GM23248 (cell line): ENCODE data around the gene S100A1. TPM values are rescaled to one million over a fixed set of nuclear protein-coding genes. Genes with fewer than 3 reads are reported as not detected.

Source experiments
- DNase-seq: peaks from one replicate; pipeline ENCODE4 v3.0.0-alpha.2; 2015
- H2AFZ ChIP-seq: fragments of 200-600 bp; sonication (generic); 2 replicates; pipeline ENCODE4 v1.6.1; 2016; ENCODE audit warnings: antibody characterized with exemption
- H3F3A ChIP-seq: fragments of 200-600 bp; sonication (generic); 2 replicates; pipeline ENCODE4 v1.6.1; 2016; ENCODE audit warnings: mild to moderate bottlenecking, antibody characterized with exemption, mixed run types; ENCODE audit not compliant: insufficient read depth
- H3K27ac ChIP-seq: fragments of 200-600 bp; sonication (generic); 2 replicates; pipeline ENCODE4 v1.5.1; 2016; ENCODE audit warnings: mild to moderate bottlenecking
- H3K27me3 ChIP-seq: fragments of 200-600 bp; sonication (generic); replicated peaks from 2 replicates; pipeline ENCODE4 v1.6.1; 2016; ENCODE audit warnings: mild to moderate bottlenecking; ENCODE audit not compliant: insufficient read depth
- H3K36me3 ChIP-seq: fragments of 200-600 bp; sonication (generic); 2 replicates; pipeline ENCODE4 v1.6.1; 2016; ENCODE audit warnings: low read depth, mild to moderate bottlenecking
- H3K4me1 ChIP-seq: fragments of 200-600 bp; sonication (generic); 2 replicates; pipeline ENCODE4 v1.6.1; 2016; ENCODE audit warnings: mild to moderate bottlenecking; ENCODE audit not compliant: insufficient read depth
- H3K4me2 ChIP-seq: fragments of 200-600 bp; sonication (generic); one replicate; pipeline ENCODE4 v1.6.1; 2016; ENCODE audit warnings: mild to moderate bottlenecking; ENCODE audit not compliant: unreplicated experiment
- H3K4me3 ChIP-seq: fragments of 200-600 bp; sonication (generic); 2 replicates; pipeline ENCODE4 v1.5.1; 2016; ENCODE audit warnings: mild to moderate bottlenecking
- H3K79me2 ChIP-seq: fragments of 200-600 bp; sonication (generic); 2 replicates; pipeline ENCODE4 v1.6.1; 2016; ENCODE audit warnings: mild to moderate bottlenecking; ENCODE audit not compliant: insufficient read depth
- H3K9ac ChIP-seq: fragments of 200-600 bp; sonication (generic); 2 replicates; pipeline ENCODE4 v1.6.1; 2016; ENCODE audit warnings: mild to moderate bottlenecking
- H3K9me2 ChIP-seq: fragments of 200-600 bp; sonication (generic); 2 replicates; pipeline ENCODE4 v1.6.1; 2016; ENCODE audit warnings: mixed run types, mild to moderate bottlenecking, moderate library complexity; ENCODE audit not compliant: insufficient read depth
- H3K9me3 ChIP-seq: fragments of 200-600 bp; sonication (generic); one replicate; pipeline ENCODE4 v1.6.1; 2017; ENCODE audit warnings: low read depth
- H4K20me1 ChIP-seq: fragments of 200-600 bp; sonication (generic); 2 replicates; pipeline ENCODE4 v1.6.0; 2016; ENCODE audit not compliant: insufficient read depth
- EZH2 ChIP-seq: fragments of 200-600 bp; sonication (generic); IDR thresholded peaks from 2 replicates; pipeline ENCODE4 v1.6.1; 2018; ENCODE audit warnings: antibody characterized with exemption, mild to moderate bottlenecking; ENCODE audit not compliant: insufficient read depth, poor library complexity, severe bottlenecking
- EZH2phosphoT487 ChIP-seq: fragments of 200-600 bp; sonication (generic); IDR thresholded peaks from 2 replicates; pipeline ENCODE4 v1.6.1; 2018; ENCODE audit warnings: antibody characterized with exemption, moderate library complexity, mild to moderate bottlenecking, low read depth; ENCODE audit not compliant: insufficient read depth
- WGBS, 2 experiments: methylation state at CpG; one replicate each; pipeline ENCODE4 v1.1.6; 2015 to 2017; ENCODE audit warnings: low lambda C conversion rate in 2 of 2, low coverage in 1 of 2; ENCODE audit errors: missing lambda C conversion rate in 2 of 2; 5-methylcytosine and 5-hydroxymethylcytosine counted together
- in situ Hi-C: fragments of 300-500 bp; cut with MboI; formaldehyde crosslinking; loops from 2 replicates; pipeline ENCODE4 v1.15.0; 2020
- polyA plus RNA-seq: library from polyadenylated mRNA; unstranded; fragments of >200 nt; fragmentation: Nextera tagmentation; extraction: Ambion mirVana; gene quantifications from 2 replicates; pipeline ENCODE4 v1.2.1, GENCODE V29; 2016
- total RNA-seq: library from RNA; depleted of rRNA; stranded (reverse); fragments of >200 nt; shearing (Covaris generic); gene quantifications from 2 replicates; pipeline ENCODE4 v1.2.3, GENCODE V29; 2014

Gene S100A1
- total and polyA plus RNA-seq, 2 experiments from 2014 or later = 0.30 TPM; not detected in 1

- H3K9me2 ChIP-seq = no peaks in the 10 kb centered on the region
- H3K4me2 ChIP-seq = no peak overlapping the region
- H3K9me3 ChIP-seq = no peaks in the 10 kb centered on the region
- H3F3A ChIP-seq = peaks cover 75% of the 10 kb centered on the region
- H3K36me3 ChIP-seq = peaks cover 22% of the 10 kb centered on the region
- H3K4me3 ChIP-seq = no peak overlapping the region
- TF ChIP-seq EZH2 (no peak), EZH2phosphoT487 (no peak)
- DNase-seq = no peak
- WGBS, 2 experiments = 84% methylated on average over 7 of the region's 7 CpGs
- H3K4me1 ChIP-seq = peaks cover 22% of the 10 kb centered on the region; the same call in 1 of the 2 replicates
- no peak overlapping the region for H3K9ac ChIP-seq
- H2AFZ ChIP-seq = no peak overlapping the region
- H3K27me3 ChIP-seq = no peaks in the 10 kb centered on the region
- peaks cover 8% of the 10 kb centered on the region for H3K79me2 ChIP-seq
- in situ Hi-C loops = no loop called here
- no peak overlapping the region for H3K27ac ChIP-seq
- H4K20me1 ChIP-seq = no peaks in the 10 kb centered on the region
Measured at GRCh38 chr1:153599847-153600246, 28.4 kb upstream of the S100A1 start.

- in situ Hi-C loops = no loop called here
Measured at GRCh38 chr1:153602749-153603148, 25.5 kb upstream of the S100A1 start.

GRCh38 chr1:153606194-153606593 lies 22.0 kb upstream of the S100A1 start:
- Histone ChIP-seq H3K9ac (no peak overlapping the region), H3F3A (peaks cover 72% of the 10 kb centered on the region), H3K9me3 (no peaks in the 10 kb centered on the region), H3K4me2 (no peak overlapping the region), H3K79me2 (peaks cover 60% of the 10 kb centered on the region), H2AFZ (no peak overlapping the region), H3K4me1 (peaks cover 27% of the 10 kb centered on the region), H3K27ac (no peak overlapping the region), H3K36me3 (peaks cover 41% of the 10 kb centered on the region), H3K4me3 (no peak overlapping the region), H4K20me1 (no peaks in the 10 kb centered on the region), H3K27me3 (no peaks in the 10 kb centered on the region), H3K9me2 (no peaks in the 10 kb centered on the region)
- DNase-seq = no peak
- TF ChIP-seq EZH2 = no peak
- TF ChIP-seq EZH2phosphoT487 = no peak
- WGBS, 2 experiments = 97% methylated on average over 11 of the region's 11 CpGs
- in situ Hi-C loops = no loop called here

More at GRCh38 chr1:153602749-153603148, 25.5 kb upstream of the S100A1 start:
- WGBS, 2 experiments = 79 to 80% methylated on average over 6 of the region's 6 CpGs
- Histone ChIP-seq H3K79me2 (peaks cover 30% of the 10 kb centered on the region), H4K20me1 (no peaks in the 10 kb centered on the region), H3K4me3 (no peak overlapping the region), H3K27me3 (no peaks in the 10 kb centered on the region), H3F3A (peaks cover 79% of the 10 kb centered on the region), H3K9me2 (no peaks in the 10 kb centered on the region), H2AFZ (no peak overlapping the region), H3K4me1 (peaks cover 17% of the 10 kb centered on the region; the same call in 1 of the 2 replicates), H3K27ac (no peak overlapping the region), H3K36me3 (peaks cover 49% of the 10 kb centered on the region), H3K9me3 (no peaks in the 10 kb centered on the region), H3K4me2 (no peak overlapping the region), H3K9ac (no peak overlapping the region)
- DNase-seq = no peak
- no peak for TF ChIP-seq EZH2phosphoT487
- TF ChIP-seq EZH2 = no peak

- Histone ChIP-seq H3K9me2 (no peaks in the 10 kb centered on the region), H3F3A (peaks cover 69% of the 10 kb centered on the region), H3K4me2 (no peak overlapping the region), H2AFZ (no peak overlapping the region), H3K9me3 (no peaks in the 10 kb centered on the region), H3K27ac (no peak overlapping the region), H3K4me1 (peaks cover 27% of the 10 kb centered on the region), H3K36me3 (peaks cover 39% of the 10 kb centered on the region), H4K20me1 (no peaks in the 10 kb centered on the region), H3K4me3 (no peak overlapping the region), H3K79me2 (peaks cover 72% of the 10 kb centered on the region), H3K9ac (no peak overlapping the region), H3K27me3 (no peaks in the 10 kb centered on the region)
- WGBS, 2 experiments = 91 to 99% methylated on average over 8 of the region's 8 CpGs
- TF ChIP-seq EZH2 = no peak
- no peak for TF ChIP-seq EZH2phosphoT487
- no peak for DNase-seq
- in situ Hi-C loops = no loop called here
Measured at GRCh38 chr1:153607381-153607780, 20.9 kb upstream of the S100A1 start.
